ENCODE data around the gene PABPN1L.
"Not testable (repeated sequence)": the region's sequence is repeated elsewhere in the genome, so short reads cannot be mapped to it uniquely, and the experiment has no call there.

PABPN1L gene

DNA sequence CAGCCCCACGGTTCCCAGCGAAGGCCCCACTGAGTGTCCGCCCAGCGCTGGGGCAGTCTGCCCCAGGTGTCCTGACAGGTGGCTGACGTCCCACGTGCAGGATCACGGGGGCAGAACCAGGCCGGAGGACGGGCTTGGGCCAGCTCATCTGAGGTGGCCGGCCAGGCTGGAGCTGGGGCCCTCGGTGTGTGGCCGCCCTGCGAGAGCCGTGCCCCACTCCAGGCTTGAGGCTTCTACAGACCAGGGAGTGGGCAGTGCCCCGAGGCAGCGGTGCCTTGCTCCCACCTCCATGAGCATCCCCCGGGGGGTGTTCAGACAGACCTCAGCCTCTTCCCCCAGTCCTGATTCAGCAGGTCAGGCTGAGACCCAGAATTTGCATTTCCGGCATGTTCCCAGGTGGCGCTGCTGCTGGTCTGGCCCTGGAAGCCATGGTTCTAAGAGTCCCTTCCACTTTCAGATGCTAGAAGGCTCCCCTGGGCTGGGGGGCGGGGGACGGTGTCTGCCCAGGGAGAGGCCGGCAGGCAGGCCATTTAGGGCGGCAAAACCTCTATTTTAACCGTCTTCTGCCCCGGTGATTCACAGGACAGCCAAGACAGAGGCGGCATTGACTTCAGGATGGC, 35.4 kb upstream of the PABPN1L start:
- no peak for DNase-seq (ENCODE audit: low spot score)

DNA sequence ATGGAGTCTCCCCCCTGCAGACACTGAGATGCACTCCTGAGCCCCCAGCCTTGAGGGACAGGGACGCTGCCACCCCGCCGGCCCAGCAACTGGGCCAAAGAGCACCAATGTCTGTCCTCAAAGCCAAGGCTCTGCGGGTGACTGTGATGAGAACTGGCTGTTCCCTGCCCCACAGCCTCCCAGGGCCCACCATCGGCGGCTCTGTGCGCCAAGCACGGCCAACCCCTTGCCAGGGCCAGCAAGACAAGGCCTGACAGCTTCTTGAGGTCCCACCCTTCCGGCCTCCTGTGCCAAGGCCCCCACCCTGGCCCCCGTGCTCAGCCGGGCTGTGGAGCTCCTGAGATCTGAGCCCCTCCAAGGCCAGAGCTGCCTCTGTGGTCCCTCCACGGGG, 34.2 kb upstream of the PABPN1L start:
- DNase-seq (ENCODE audit: low spot score), result no peak

DNA sequence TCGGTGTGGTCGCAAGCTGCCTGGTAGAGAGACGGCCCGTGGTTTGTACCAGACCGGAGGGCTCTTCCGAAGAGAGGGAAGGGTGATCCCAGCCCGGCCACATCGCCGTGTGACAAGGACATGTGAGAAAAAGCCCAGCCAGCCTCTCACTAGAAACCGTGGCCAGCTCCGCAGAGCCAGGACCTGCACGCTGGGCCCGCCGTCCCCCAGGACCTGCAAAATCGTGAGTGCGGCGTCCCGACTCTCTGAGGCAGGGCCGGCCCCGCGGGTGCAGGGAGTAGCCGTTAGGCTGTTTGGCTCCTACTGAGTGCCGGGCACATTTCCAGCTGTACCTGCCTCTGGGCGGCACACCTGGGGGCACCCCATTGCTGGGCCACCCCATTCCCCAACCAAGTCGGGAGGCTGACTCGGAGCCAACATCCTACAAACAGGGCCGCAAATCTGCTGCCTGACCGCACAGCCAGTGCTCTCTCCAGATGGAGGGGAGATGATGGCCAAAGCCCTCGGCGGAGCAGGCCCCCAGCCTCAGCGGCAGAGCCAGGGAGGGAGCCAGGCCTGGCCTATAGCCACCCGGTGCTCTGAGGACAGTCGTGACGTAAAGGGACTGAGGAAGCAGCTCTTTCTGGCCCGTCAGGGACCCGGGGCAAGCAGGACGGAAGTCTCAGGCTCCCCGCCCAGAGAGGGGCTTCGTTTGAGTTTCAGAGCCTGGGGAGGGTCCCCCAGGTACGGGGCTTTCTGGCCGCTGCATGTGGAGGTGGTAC, 33.6 kb upstream of the PABPN1L start:
- no peak for DNase-seq (ENCODE audit: low spot score)

DNA sequence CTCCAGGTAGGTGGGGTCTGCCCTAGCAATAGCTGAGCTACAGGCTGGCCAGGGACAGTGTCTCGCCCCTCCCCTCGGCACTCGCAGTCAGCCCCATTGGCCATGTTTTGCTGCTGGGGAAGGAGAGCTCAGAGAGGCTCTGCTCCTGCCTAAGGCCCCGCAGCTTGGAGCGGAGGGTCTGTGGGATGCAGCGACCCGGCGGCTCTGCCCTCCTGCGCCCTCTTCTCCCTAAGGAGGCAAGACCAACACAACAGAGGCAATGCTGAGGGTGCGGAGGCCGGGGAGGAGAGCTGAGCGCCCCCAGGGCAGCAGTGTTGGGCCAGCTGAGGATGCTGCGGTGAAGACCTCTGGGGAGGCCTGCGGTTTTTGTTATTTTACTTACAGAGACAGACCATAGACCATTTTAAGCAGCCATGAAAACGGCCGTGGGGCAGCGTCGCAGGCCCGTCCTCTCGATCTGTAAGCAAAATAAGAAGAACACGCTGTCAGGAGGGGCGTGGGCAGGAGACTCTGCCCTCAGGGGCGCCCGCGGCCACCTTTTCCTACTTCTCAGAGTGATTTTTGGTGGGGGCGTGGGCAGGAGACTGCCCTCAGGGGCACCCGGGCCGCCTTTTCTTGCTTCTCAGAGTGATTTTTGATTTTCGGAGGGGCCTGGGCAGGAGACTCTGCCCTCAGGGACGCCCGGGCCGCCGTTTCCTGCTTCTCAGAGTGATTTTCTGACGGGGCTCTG, 31.4 kb upstream of the PABPN1L start:
- no peak for DNase-seq (ENCODE audit: low spot score)

DNA sequence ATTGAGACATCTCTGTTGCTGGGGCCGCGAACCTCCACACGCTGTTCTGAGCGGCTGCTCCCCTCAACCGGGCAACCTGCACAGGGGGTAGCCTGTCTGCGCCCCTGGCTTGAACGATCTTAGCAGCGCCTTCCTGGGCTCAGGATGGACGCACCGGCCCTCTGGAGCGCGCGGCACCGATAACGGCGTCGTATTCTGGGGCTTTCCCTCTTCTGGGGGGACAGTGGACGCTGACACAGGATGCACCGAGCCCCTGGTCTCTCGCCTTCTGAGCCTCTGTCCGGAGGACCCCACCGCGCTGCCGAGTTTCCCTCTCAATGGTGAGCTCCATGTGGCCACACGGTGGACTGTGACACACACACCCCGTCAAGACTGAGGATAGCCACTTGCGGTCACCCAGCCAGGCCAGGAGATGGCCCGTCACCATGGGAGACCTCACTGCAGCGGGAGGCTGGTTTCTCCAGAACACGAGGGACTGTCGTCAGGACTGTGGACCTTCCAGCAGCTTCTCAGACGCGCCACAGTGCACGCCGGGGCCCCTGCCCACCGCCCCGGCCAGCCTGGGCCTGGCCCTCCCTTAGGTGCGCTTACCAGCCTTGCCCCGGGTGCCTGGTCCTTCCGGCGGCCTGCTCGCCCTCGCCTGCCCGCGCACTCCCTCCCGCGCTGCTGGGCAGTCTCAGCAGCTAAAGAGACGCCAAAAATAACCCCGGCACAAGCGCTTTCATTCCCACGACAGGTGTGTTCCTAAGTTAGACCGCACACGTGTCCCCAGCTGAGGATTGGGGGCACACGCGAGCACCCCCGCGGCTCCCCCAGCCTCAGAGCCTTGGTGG, 30.0 kb upstream of the PABPN1L start:
- no peak for DNase-seq (ENCODE audit: low spot score)

DNA sequence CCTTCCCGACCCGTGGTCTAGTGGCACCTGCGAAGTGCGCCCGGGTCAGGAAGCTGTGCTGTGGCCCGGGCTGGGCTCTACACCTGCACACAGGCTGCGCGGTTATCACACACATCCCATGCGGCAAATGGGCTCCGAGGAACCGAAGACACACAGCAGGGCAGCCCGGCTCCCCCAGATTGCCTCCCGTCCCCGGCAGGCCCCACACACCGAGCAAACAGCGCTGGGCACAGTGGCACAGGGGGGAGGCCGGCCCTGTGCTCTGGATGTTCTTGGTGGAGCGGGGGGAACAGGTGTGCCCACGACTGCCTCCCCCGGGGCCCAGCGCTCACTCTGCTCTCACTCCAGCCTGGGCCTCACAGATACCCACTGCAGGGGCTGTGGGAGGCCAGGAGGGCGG, 28.9 kb upstream of the PABPN1L start:
- no peak for DNase-seq (ENCODE audit: low spot score)

DNA sequence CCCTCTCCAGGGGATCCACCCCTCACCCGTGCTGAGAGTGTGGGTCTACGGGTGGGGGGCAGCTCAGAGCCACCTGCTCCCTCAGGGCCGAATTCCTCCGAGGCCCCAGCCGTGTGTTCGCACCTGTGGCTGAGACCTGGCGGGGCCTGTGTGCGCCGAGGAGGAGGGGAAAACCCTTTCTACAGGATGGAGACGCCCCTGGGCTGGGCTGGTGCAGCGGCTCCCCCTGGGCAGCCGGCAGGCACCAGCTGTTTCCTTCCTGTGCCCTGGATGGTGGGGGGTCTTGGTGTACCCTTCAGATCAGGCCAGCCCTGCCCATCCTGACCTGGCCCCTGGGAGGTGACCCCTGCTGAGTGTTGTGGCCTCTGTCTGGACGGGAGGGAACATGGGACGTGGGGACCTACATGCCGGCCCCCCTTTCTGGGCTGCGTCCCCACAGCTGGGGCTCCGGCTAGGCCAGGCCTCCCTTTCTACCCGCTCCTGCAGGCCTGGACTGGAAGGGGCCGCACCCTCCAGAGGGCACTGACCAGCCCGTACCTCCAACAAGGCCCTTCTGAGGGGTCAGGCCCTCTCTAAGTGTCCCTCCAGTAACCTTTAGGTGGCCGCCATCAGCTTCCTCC, 28.3 kb upstream of the PABPN1L start:
- no peak for DNase-seq (ENCODE audit: low spot score)

DNA sequence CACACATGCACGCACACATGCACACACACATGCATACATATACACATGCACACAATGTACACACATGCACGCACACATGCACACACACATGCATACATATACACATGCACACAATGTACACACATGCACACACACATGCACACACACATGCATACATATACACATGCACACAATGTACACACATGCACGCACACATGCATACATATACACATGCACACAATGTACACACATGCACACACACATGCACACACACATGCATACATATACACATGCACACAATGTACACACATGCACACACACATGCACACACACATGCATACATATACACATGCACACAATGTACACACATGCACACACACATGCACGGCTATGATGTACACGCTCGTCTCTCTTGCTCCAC, 27.8 kb upstream of the PABPN1L start:
- DNase-seq (ENCODE audit: low spot score), result not testable (repeated sequence)

DNA sequence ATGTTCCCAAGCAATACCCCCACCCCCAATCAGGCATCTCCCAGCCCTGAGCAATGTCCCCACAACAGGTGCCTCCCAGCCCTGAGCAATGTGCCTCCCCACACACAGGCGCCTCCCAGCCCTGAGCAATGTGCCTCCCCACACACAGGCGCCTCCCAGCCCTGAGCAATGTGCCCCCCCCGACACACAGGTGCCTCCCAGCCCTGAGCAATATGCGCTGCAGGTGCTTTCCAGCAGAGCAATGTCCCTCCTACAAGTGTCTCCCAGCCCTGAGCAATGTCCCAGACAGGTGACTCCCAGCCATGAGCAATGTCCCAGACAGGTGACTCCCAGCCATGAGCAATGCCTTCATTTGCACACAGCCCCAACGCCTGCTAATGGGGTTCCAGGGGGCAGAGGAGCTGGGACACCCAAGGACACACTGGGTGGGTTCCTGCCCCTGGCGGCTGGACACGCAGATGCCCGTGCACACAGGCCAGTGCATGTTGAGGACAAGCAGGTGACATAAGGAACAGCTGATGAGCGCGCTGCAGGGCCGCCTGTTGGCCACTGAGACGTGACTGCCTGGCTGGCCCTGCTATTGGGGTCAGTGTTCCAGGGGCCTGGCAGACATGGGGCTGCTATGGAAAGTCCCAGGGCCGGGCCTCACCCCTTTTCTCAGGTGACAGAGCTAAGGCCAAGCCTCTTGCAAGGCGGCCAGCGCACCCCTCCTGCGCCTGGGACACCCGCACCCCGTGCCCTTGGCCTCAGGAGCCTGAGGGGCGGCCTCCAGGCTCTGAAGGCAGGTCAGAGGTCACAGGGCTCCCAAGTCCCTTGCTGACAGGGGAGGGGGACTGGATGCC, 26.9 kb upstream of the PABPN1L start:
- no peak for DNase-seq (ENCODE audit: low spot score)

DNA sequence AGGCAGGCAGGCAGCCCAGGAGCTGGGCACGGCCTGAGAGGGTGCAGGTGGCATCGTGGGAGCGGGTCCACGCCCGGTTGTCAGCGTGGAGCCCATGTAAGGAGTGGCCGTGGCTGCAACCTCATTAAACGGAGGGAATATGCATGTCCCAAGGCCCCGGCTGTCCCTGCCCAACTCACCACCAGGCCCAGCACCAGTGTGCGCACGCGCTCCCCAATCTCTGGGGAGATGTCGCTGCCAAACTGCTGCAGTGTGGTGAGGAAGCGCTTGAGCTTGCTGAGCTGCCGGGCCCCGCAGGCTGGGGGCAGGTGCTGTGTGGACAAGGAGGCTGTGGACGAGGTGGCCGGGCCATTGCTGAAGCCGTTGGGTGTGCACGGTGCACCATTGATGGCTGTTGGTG, 25.6 kb upstream of the PABPN1L start:
- no peak for DNase-seq (ENCODE audit: low spot score)

DNA sequence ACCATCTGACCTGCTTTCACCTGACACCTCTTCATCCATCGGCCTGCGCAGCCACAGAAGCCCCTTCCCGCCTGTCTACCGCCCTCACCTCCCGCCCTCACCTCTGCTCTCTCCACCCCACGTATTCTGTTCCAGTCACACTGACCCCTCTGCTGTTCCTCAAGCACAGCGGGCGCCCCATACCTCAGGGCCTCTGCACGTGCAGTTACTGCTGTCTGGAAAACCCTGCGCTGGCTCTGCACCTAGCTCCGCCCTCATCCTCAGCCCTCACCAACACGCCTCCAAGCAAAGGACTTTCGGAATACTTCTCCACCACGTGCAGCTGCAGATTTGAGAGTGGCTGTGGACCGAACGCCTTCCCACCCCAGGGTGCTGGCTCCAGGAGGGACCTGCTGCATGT, 24.6 kb upstream of the PABPN1L start:
- no peak for DNase-seq (ENCODE audit: low spot score)

DNA sequence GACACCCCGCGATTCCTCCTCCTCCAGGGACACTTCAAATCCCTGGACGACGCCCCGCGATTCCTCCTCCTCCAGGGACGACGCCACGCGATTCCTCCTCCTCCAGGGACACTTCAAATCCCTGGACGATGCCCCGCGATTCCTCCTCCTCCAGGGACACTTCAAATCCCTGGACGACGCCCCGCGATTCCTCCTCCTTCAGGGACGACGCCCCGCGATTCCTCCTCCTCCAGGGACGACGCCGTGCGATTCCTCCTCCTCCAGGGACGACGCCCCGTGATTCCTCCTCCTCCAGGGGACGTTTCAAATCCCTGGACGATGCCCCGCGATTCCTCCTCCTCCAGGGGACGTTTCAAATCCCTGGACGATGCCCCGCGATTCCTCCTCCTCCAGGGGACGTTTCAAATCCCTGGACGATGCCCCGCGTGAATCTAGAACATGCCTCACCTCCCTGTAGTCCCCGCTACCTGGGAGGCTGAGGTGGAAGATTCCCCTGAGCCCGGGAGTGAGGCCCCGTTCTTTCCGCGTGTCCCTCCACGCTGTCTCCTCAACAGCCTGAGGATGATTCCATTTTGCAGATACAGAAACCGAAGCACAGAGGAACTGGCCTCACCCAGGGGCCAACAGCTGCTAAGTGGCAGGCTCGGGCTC, 23.4 kb upstream of the PABPN1L start:
- not testable (repeated sequence) for DNase-seq (ENCODE audit: low spot score)

DNA sequence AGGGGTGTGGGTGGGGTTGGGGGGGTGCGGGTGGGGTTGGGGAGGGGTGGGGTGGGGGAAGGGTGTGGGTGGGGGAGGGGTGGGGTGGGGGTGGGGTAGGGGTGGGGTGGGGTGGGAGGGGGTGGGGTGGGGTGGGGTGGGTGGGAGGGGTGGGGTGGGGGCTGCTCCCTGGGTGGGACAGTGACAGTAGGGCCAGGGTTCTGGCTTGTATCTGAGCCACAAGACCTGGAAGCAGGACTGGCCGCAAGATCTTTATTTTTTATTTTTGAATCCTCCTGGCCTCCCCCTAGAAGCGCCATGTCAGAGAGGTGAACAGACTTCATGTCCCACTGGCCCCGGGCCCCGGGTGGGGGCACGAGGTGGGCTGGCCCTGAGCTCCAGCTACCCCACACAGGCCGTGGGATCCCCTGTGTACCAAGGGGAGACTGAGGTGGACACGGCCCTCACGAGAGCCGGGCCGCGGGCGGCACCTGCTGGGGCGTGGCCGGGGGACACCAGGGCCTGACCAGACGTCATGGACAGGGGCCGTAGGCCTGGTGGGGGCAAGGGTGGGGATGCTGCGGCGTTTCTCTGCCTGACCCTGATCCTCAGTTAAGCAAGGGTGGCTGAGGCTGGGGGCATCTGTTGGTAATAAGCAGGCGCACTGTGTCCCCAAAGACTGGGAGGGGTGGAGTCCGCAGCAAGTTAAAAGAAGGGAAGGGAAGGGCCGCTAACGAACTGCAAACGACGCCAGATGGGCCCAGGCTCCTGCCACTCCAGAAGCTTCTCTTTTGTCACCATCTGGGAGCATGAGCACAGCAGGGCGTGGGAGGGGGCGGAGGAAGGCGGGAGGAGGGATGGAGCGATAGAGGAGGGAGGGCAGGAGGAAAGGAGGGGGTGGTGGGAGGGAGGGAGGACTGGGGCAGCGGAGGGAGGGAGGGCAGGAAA, 22.3 kb upstream of the PABPN1L start:
- DNase-seq (ENCODE audit: low spot score), result no peak

DNA sequence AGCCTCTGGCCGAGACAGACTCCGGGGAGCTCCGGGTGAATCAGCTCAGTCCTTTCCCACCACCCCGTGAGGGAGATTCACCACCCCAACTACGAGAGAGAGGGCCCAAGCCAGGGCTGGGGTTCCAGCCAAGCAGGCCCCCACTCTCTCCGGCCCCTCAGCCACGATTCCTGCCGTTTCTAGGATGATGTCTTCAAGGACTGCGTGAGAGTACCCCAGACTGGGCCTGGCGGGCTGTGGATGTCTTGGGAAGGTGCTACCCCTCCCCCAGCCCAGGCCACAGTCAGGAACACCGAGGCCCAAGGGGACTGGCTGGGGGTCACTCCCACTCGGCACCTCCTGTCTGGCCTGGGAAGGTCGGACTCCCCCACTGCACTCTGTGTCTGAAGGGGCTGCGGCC, 21.6 kb upstream of the PABPN1L start:
- no peak for DNase-seq (ENCODE audit: low spot score)

DNA sequence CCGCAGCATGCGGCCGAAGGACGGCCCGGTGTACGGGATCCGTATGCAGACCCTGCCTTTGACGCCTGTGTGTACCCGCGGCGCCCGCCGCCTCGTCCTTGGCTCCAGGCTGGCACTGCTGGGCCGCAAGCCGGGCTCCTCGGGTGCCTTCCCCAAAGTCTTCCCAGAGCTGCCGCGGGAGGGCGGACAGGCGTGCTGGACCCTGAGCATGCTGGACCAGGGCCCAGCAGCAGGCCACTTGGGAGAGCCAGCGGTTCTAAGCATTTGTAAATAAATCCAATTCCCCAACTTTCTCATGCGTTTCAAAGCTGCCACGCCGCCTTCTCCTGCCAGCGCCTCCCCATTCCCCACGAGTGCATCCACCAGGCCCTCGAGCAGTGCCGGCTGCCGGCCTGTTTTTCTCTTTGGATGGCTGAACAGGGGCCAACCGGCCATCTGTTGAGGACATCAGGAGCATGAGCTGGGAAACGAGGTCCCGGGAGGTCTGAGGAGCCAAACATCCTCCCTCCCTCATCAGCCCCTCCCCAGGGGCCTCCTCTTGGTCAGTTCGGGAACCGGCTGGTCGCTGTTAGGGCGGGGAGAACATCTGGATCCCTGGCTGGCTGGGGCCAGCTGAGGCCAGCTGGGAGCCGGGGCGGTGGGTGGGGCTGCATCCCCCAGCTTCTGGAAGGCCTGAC, 20.5 kb upstream of the PABPN1L start:
- no peak for DNase-seq (ENCODE audit: low spot score)

DNA sequence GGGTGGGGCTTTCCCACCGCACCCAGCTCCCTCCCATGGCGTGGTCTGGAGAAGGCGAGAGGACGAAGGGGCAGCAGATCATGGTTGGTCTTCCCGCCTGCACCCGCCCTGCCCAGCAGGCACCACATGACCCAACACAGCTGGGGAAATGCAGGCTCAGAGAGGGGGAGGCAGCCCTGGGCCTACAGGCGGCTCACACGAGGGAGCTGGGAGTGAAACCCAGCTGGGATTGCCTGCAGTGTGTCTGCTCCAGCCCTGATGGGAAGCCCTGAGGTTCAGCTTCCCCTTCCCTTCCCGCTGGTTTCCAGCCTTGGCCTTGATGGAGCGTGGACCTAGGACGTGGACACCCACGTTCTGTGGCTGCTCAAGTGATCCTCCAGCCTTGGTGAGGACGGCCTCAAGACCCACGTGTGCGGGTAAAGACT, 20.0 kb upstream of the PABPN1L start:
- DNase-seq (ENCODE audit: low spot score), result no peak

DNA sequence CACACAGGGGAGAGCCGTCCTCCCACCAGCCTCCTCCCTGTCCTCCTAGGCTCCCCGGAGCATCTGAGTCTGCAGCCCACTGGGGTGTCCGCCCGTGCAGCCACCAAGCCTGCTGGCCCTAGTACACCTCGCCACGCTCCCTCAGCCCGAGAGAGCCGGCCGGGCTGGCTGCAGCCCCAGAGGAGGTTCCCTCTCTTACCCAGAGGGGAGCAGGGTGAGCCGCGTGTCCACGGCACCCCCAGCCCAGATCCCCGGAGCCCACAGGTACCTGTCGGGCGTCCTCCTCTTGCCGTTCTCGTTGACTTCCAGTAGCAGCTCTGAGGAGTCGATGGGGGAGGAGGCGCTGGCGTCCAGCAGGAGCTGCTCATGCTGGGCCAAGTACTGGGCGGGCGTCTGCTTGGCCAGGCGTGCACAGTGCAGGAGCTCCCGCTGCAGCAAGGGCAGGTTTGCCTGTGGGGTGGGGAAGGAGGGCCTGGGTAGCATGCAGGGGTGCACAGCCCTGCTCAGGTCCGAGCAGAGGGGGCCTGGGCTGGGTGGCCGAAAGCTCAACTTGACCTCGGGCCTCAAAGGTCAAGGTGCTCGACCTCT, 19.3 kb upstream of the PABPN1L start:
- DNase-seq (ENCODE audit: low spot score), result no peak

DNA sequence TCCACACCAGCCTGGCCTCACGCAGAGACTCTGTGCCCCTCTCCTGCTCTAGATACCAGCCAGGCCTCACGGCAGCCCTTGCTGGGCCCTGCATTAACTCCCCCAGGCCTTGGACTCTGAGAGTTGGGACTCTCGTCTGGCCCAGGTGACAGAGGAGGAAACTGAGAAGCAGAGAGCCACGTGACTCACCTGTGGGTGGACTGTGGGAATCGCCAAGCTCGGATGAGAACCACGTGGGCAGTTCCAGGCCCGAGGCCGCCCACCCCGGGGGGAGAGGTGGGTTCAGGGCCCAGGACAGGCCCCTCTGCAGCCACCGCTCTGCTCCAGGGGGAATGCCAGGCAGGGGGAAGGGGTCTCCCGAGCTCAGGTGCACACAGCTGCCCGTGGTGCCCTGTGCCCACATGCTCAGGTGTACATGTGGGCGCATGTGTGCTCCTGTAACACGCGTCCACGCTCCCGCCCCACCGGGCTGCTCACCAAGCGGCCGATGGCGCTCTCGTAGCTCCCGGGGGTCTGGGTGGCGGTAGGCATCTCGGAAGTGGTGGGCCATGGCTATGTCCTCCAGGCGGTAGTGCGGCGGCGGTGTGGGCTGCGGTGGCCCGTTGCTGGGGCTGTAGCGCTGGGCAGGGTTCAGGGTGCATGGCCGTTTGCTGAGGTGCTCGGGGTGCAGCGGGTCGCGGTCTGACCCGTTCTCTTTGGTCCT, 18.3 kb upstream of the PABPN1L start:
- no peak for DNase-seq (ENCODE audit: low spot score)
